ENCODE results near the gene C3orf80.

C3orf80 gene

GRCh38 chr3:160245261-160245800 is 20.1 kb downstream of the C3orf80 start:
- TF ChIP-seq POLR2AphosphoS5 (IDR thresholded peaks at IDR 0.05; ENCODE audit: low read depth, low read length) (no peak), FOXP2 (optimal IDR thresholded peaks at IDR 0.05; ENCODE audit: borderline replicate concordance, extremely low read depth, extremely low read length, insufficient read depth) (no peak)

GRCh38 chr3:160247766-160248165 is 22.5 kb downstream of the C3orf80 start:
- TF ChIP-seq TAF1 (IDR thresholded peaks at IDR 0.05; ENCODE audit: borderline replicate concordance, insufficient read depth, low read length) = no peak
- no peak for TF ChIP-seq SIN3A (IDR thresholded peaks at IDR 0.05; ENCODE audit: borderline replicate concordance, insufficient read depth, low read length)
- no peak for TF ChIP-seq REST (IDR thresholded peaks at IDR 0.05; ENCODE audit: insufficient read depth in 1 of 2, low read depth in 2 of 2, low read length in 2 of 2)
- no peak for TF ChIP-seq POLR2AphosphoS5 (IDR thresholded peaks at IDR 0.05; ENCODE audit: low read depth, low read length)
- TF ChIP-seq FOXP2 (optimal IDR thresholded peaks at IDR 0.05; ENCODE audit: borderline replicate concordance, extremely low read depth, extremely low read length, insufficient read depth) = no peak

- TF ChIP-seq POLR2AphosphoS5 (IDR thresholded peaks at IDR 0.05; ENCODE audit: low read depth, low read length) (no peak), SIN3A (IDR thresholded peaks at IDR 0.05; ENCODE audit: borderline replicate concordance, insufficient read depth, low read length) (no peak), REST (IDR thresholded peaks at IDR 0.05; ENCODE audit: insufficient read depth in 1 of 2, low read depth in 2 of 2, low read length in 2 of 2) (no peak), TAF1 (IDR thresholded peaks at IDR 0.05; ENCODE audit: borderline replicate concordance, insufficient read depth, low read length) (no peak)
Observed at GRCh38 chr3:160253298-160253697, 28.1 kb downstream of the C3orf80 start.

- TF ChIP-seq FOXP2 (optimal IDR thresholded peaks at IDR 0.05; ENCODE audit: borderline replicate concordance, extremely low read depth, extremely low read length, insufficient read depth) = no peak
Observed at GRCh38 chr3:160257606-160258005, 32.4 kb downstream of the C3orf80 start.

- TF ChIP-seq FOXP2 (optimal IDR thresholded peaks at IDR 0.05; ENCODE audit: borderline replicate concordance, extremely low read depth, extremely low read length, insufficient read depth) (no peak), TAF1 (IDR thresholded peaks at IDR 0.05; ENCODE audit: borderline replicate concordance, insufficient read depth, low read length) (no peak), SIN3A (IDR thresholded peaks at IDR 0.05; ENCODE audit: borderline replicate concordance, insufficient read depth, low read length) (no peak), POLR2AphosphoS5 (IDR thresholded peaks at IDR 0.05; ENCODE audit: low read depth, low read length) (no peak), REST (IDR thresholded peaks at IDR 0.05; ENCODE audit: insufficient read depth in 1 of 2, low read depth in 2 of 2, low read length in 2 of 2) (no peak)
Observed at GRCh38 chr3:160259589-160259988, 34.4 kb downstream of the C3orf80 start.

GRCh38 chr3:160260587-160261270 is 35.5 kb downstream of the C3orf80 start:
- no peak for TF ChIP-seq FOXP2 (optimal IDR thresholded peaks at IDR 0.05; ENCODE audit: borderline replicate concordance, extremely low read depth, extremely low read length, insufficient read depth)
- no peak for TF ChIP-seq REST (IDR thresholded peaks at IDR 0.05; ENCODE audit: insufficient read depth in 1 of 2, low read depth in 2 of 2, low read length in 2 of 2)
- no peak for TF ChIP-seq POLR2AphosphoS5 (IDR thresholded peaks at IDR 0.05; ENCODE audit: low read depth, low read length)
- no peak for TF ChIP-seq SIN3A (IDR thresholded peaks at IDR 0.05; ENCODE audit: borderline replicate concordance, insufficient read depth, low read length)
- TF ChIP-seq TAF1 (IDR thresholded peaks at IDR 0.05; ENCODE audit: borderline replicate concordance, insufficient read depth, low read length) = no peak

Measured in PFSK-1 (cell line).